HG03196 (cell line): ENCODE results near the gene NOS1.

ENCODE experiments used
- ATAC-seq: cut with Tn5 transposase; IDR thresholded peaks from one replicate; pipeline ENCODE4 v1.9.1; 2021; ENCODE audit not compliant: unreplicated experiment

NOS1 gene

GRCh38 chr12:117180758-117181467 lies 180.5 kb downstream of the NOS1 start:
- no peak for ATAC-seq

GRCh38 chr12:117178745-117179144 lies 182.7 kb downstream of the NOS1 start:
- ATAC-seq = no peak

DNA sequence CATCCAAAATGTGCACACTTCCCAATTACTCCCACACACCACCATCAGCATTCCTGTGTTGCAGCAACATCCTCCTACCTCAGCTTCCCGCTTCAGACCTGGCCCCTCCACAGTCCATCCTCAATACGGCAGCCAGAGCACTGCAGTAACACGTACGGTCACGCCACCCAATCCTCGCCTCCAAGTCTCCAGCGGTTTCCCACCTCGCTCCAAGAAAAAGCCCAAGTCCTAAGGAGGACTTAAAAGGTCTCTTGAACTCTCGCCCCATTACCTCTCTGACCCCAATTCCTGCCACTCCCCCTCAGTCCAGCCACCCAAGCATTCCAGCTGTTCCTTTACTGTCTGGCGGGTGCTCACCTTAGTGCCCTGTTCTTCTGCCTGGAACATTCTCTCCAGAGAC lies 183.1 kb downstream of the NOS1 start:
- no peak for ATAC-seq

DNA sequence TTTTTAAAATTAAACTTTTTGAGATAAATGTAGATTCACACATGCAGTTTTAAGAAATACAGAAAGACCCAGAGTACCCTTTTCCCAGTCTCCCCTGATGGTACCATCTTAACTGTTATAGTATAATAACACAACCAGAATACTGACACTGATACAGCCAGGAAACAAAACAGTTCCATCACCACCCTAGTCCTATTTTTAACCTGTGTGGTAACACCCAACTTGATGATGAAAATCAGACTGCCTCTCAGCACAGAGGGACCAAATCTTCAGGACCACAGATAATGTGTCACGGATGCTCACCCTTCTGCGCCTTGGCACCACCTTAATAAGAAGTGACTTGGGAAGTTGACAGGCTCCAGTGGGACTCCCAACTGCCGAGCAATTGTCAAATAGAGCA lies 189.3 kb downstream of the NOS1 start:
- ATAC-seq = no peak

- no peak for ATAC-seq
Observed at GRCh38 chr12:117171499-117172162, 189.8 kb downstream of the NOS1 start.

DNA sequence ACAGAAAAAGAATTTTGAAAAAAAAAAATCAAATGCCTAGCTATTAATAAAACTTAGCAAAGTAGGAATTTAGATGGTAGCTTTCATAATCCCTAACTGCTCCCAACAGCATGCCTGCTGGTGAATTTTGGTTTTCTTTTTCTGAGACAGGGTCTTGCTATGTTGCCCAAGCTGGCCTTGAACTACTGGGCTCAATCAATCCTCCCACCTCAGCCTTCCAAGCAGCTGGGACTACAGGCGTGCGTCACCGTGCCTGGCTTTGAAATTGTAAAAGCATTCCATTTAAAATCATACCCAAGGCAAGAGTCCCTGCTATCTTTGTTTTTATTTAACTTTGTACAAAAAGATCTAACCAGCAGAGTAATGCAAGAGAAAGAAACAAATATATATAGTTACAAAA lies 191.9 kb downstream of the NOS1 start:
- no peak for ATAC-seq

DNA sequence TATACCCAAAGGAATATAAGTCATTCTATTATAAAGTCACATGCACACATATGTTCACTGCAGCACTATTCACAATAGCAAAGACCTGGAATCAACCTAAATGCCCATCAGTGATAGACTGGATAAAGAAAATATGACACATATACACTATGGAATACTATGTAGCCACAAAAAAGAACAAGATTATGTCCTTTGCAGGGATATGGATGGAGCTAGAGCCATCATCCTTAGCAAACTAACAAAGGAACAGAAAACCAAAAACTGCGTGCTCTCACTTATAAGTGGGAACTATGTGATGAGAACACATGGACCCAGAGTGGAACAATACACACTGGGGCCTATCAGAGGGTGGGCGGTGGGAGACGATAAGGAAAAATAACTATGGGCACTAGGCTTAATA lies 192.4 kb downstream of the NOS1 start:
- ATAC-seq = no peak

DNA sequence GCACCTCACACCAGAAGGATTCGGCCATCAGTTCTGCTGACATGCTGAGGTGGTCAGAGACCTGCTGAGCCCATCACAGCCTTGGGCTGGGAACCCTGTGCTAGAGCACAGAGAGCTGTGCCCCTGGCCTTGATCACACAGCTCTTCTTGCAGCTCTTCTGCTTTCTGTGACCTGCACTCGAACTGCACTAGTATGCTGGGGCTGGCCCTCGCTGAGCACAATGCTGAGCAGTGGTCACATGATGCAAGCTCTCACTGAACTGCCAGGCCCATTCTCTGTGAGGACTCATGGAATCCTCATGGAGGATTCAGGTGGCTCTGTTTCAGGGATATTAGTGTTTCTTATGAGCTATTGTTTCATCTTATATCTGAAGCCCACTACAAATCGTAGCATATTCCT lies 193.7 kb downstream of the NOS1 start:
- no peak for ATAC-seq

DNA sequence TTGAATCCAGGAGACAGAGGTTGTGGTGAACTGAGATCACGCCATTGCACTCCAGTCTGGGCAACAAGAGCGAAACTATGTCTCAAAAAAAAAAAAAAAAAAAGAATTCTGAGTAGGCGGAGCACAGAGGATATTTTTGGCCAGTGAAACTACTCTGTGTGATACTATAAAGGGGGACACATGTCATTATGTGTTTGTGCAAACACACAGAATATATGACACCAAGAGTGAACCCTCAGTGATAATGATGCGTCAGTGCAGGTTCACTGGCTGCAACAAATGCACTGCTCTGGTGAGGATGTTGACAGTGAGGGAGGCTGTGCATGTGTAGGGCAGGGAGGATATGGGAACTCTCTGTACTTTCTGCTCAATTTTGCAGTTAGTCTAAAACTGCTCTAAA lies 195.3 kb downstream of the NOS1 start:
- ATAC-seq = no peak

GRCh38 chr12:117165342-117165741 lies 196.1 kb downstream of the NOS1 start:
- no peak for ATAC-seq

GRCh38 chr12:117162633-117163032 lies 198.8 kb downstream of the NOS1 start:
- no peak for ATAC-seq

GRCh38 chr12:117162167-117162539 lies 199.3 kb downstream of the NOS1 start:
- no peak for ATAC-seq

DNA sequence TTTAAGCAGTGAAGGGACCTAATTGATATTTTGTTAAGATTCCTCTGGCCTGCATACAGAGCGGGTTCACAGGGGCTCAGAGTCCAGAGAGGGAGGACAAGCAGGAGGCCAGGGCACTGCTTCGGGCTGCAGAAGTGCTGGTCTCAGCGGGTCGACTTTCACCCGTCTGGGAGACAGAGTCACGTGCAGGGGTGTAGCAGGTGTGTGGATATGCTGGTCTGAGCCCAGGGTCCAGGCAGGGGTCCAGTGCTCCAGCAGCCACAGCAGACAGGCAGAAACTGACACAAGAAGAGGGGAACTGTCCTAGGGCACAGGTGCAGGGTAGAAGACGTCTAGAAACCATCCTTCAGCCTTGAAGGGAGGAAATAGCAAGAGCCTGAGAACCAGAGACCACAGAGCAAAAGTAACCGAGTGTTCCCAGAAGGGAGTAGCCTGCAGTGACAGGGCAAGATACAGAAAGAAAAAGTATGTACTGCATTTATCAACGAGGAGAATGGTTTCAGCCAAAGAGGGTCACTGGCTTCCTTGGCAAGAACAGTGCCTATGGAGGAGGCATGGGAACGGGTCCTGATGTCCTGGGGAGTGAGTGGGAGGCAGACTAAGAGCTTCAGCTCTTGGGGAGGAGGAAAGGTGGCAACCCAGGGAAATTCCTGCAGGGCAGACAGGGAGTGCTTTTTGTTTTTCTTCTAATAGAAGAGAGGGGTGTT lies 199.8 kb downstream of the NOS1 start:
- ATAC-seq = no peak

GRCh38 chr12:117159674-117160073 lies 201.8 kb downstream of the NOS1 start:
- ATAC-seq = no peak

DNA sequence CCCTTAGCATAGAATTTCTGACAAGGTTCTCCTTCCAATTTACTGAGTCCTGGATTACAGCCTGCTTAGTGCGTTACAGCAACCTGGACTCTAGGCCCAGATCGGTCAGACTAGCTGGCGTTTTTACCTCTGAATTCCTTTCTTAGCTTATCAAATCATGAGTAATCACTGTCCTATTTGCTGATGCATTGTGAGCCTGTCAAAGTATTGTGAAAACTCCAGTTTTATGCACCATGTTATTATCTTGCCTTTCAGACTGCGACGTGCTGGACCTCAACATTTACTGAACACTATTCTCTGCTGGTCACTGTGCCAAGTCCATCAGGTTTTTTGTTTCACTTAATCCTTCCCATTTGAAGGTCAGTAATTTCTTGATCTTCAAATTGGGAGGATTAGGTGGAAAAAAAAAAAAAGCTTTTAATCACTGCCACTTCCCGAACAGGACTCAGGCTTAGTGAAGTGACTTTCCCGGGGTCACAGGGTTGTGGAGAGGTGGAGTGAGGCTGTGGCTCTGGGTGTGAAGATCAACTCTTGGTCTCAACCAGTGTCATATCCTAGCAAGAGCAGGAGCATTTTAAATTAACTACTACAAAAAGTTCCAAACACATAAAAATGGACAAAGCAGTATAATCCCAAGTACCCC lies 202.4 kb downstream of the NOS1 start:
- ATAC-seq = no peak
